HCT116 (cell line): ENCODE measurements around the gene BORCS5.

Source experiments
- EZH2 ChIP-seq: fragments of 200-600 bp; sonication (generic); IDR thresholded peaks from 2 replicates; pipeline ENCODE4 v1.6.1; 2017; ENCODE audit warnings: antibody characterized with exemption, mixed run types
- POLR2A ChIP-seq: IDR thresholded peaks from 2 replicates; pipeline ENCODE4 v1.7.0; 2011; ENCODE audit warnings: borderline replicate concordance; ENCODE audit not compliant: insufficient read depth, insufficient read length; ENCODE audit errors: extremely low read depth
- POLR2AphosphoS5 ChIP-seq: IDR thresholded peaks from 2 replicates; pipeline ENCODE4 v1.6.1; 2011; ENCODE audit warnings: mild to moderate bottlenecking, low read depth, low read length, moderate library complexity
- RAD21 ChIP-seq: IDR thresholded peaks from 2 replicates; pipeline ENCODE4 v1.6.1; 2012; ENCODE audit warnings: low read depth, mild to moderate bottlenecking
- SIN3A ChIP-seq: IDR thresholded peaks from 2 replicates; pipeline ENCODE4 v1.6.1; 2012; ENCODE audit warnings: low read depth
- TCF7L2 ChIP-seq: IDR thresholded peaks from 2 replicates; pipeline ENCODE4 v1.7.0; 2011; ENCODE audit warnings: borderline replicate concordance, inconsistent platforms; ENCODE audit not compliant: insufficient read depth, insufficient read length; ENCODE audit errors: extremely low read depth
- ZFX ChIP-seq: fragments of 450-650 bp; IDR thresholded peaks from 2 replicates; pipeline ENCODE4 v1.6.1; 2017
- ZNF274 ChIP-seq: fragments of 200-500 bp; sonication (Bioruptor generic); IDR thresholded peaks from 2 replicates; pipeline ENCODE4 v1.6.1; 2014; ENCODE audit warnings: mild to moderate bottlenecking, low read depth, low read length, inconsistent platforms
- TF ChIP-seq, protein P1 (sequence below): IDR thresholded peaks from 2 replicates; pipeline ENCODE4 v1.6.1; 2012
- TF ChIP-seq, protein P2 (sequence below), 3 experiments: fragments of 200-600 bp in 1 of 3; sonication (generic) in 1 of 3; IDR thresholded peaks in 2 of 3; conservative IDR thresholded peaks in 1 of 3; 2 replicates each; pipeline ENCODE4 v1.5.1; 2012 to 2017; ENCODE audit warnings: low read depth in 2 of 3, low read length in 2 of 3, antibody characterized with exemption in 1 of 3, borderline replicate concordance in 1 of 3, control low read depth in 1 of 3, mild to moderate bottlenecking in 1 of 3, mixed read lengths in 1 of 3, mixed run types in 1 of 3, moderate library complexity in 1 of 3; ENCODE audit not compliant: insufficient read depth in 1 of 3
- TF ChIP-seq, protein P3 (sequence below): IDR thresholded peaks from 2 replicates; pipeline ENCODE4 v1.6.1; 2012; ENCODE audit warnings: low read depth

DNA sequence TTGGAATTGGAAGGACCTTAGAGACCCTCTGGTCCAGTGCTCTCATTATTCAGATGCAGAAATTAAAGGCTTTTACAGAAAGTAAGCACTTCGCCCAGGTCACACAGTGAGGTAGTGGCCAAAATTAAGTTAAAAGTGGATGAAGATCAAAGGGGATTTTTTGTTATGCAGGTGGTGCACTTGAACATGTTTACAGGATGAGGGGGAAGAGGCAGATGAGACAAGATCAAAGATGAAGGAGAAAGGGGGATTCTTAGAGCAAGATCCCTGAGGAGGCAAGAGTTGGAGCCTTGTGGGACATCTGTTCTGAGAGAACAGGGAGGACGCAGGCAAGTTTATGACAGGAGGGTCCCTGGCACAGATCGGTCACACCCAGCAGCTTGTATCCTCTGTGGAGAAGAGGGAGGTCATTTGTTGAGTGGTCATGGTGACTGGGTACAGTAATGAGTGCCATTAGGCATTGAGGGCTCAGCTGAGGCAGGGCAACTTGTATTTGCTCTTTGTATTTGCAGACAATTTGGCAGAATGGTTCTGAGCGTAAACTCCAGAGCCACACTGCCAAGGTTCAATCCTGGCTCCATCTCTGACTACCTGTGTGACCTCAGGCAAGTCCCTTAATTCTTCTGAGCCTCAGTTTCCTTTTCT lies 84.0 kb downstream of the BORCS5 start:
- TF ChIP-seq TCF7L2 (no peak), ZFX (no peak), POLR2A (no peak), RAD21 (no peak), ZNF274 (no peak), EZH2 (no peak), POLR2AphosphoS5 (no peak), SIN3A (no peak)
- TF ChIP-seq, protein P1, sequence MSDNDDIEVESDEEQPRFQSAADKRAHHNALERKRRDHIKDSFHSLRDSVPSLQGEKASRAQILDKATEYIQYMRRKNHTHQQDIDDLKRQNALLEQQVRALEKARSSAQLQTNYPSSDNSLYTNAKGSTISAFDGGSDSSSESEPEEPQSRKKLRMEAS = no peak
- TF ChIP-seq, protein P2, sequence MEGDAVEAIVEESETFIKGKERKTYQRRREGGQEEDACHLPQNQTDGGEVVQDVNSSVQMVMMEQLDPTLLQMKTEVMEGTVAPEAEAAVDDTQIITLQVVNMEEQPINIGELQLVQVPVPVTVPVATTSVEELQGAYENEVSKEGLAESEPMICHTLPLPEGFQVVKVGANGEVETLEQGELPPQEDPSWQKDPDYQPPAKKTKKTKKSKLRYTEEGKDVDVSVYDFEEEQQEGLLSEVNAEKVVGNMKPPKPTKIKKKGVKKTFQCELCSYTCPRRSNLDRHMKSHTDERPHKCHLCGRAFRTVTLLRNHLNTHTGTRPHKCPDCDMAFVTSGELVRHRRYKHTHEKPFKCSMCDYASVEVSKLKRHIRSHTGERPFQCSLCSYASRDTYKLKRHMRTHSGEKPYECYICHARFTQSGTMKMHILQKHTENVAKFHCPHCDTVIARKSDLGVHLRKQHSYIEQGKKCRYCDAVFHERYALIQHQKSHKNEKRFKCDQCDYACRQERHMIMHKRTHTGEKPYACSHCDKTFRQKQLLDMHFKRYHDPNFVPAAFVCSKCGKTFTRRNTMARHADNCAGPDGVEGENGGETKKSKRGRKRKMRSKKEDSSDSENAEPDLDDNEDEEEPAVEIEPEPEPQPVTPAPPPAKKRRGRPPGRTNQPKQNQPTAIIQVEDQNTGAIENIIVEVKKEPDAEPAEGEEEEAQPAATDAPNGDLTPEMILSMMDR (IDR thresholded peaks at IDR 0.05 in 2 of 3, conservative IDR thresholded peaks at IDR 0.05 in 1 of 3; ENCODE audit: borderline replicate concordance in 1 of 3, insufficient read depth in 1 of 3, low read depth in 2 of 3, low read length in 2 of 3) = no peak
- TF ChIP-seq, protein P3, sequence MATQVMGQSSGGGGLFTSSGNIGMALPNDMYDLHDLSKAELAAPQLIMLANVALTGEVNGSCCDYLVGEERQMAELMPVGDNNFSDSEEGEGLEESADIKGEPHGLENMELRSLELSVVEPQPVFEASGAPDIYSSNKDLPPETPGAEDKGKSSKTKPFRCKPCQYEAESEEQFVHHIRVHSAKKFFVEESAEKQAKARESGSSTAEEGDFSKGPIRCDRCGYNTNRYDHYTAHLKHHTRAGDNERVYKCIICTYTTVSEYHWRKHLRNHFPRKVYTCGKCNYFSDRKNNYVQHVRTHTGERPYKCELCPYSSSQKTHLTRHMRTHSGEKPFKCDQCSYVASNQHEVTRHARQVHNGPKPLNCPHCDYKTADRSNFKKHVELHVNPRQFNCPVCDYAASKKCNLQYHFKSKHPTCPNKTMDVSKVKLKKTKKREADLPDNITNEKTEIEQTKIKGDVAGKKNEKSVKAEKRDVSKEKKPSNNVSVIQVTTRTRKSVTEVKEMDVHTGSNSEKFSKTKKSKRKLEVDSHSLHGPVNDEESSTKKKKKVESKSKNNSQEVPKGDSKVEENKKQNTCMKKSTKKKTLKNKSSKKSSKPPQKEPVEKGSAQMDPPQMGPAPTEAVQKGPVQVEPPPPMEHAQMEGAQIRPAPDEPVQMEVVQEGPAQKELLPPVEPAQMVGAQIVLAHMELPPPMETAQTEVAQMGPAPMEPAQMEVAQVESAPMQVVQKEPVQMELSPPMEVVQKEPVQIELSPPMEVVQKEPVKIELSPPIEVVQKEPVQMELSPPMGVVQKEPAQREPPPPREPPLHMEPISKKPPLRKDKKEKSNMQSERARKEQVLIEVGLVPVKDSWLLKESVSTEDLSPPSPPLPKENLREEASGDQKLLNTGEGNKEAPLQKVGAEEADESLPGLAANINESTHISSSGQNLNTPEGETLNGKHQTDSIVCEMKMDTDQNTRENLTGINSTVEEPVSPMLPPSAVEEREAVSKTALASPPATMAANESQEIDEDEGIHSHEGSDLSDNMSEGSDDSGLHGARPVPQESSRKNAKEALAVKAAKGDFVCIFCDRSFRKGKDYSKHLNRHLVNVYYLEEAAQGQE = no peak
